ENCODE results near the gene ERC2.

Gene ERC2

DNA sequence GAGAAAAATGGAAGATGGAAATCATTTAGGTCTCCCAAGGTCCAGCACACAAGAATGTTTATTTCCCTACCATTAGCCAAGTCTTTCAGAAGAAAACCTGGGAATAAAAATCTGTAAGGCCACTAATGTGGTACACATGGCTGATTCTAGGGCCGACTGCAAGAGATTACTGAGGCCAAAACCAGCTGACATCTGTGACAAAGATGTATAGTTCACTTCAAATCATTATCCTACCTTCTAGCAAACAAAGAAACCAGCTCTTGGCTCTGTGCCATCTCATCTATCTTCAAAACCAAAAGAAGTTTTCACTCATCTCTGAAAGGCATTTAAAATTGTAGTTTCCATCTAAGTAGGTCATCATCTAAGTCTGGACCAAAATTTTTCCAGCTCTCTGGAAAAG lies 43.9 kb downstream of the ERC2 start:
- DNase-seq = no peak

DNA sequence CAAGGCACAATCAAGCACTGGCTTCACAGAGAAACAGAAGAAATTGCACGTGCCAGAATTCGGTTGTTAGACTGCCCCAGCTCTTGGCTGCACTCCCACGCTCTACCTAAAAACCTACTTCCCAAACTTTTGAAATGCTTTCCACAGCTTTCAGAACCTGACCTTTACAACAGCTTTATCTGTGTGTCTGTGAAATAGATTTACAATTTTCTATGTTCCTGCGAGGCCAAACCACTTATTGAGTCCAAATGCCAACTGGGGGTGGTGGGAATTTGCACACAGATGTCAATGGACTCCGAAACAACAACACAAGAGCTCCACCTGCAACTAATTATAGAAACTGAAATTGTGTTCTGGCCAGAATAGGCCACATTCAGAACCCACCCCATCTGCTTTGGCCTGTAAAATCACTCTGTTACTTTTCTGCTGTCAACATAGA lies 44.6 kb downstream of the ERC2 start:
- DNase-seq = no peak

GRCh38 chr3:56422316-56422715 lies 46.0 kb downstream of the ERC2 start:
- DNase-seq = no peak

DNA sequence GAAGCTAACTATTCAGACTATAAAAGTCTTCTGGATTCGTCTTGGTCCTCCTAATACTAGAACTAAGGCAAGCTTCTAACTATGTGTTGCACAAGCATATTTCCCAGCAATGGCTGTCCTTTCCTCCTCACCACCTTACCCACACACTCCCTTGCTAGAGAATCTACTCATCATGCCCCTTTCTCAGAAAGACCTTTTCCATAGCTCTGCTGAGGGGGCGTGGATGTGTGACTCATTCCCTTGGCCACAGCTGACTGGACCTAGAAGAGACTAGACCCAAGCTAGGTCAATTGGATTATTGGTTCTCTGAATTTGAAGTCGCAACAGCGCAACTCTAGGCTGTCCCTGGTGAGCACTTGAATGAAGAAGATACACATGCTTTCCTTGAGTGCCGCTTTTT lies 47.1 kb downstream of the ERC2 start:
- DNase-seq = no peak

- no peak for DNase-seq
Measured at GRCh38 chr3:56415652-56416051, 52.6 kb downstream of the ERC2 start.

DNA sequence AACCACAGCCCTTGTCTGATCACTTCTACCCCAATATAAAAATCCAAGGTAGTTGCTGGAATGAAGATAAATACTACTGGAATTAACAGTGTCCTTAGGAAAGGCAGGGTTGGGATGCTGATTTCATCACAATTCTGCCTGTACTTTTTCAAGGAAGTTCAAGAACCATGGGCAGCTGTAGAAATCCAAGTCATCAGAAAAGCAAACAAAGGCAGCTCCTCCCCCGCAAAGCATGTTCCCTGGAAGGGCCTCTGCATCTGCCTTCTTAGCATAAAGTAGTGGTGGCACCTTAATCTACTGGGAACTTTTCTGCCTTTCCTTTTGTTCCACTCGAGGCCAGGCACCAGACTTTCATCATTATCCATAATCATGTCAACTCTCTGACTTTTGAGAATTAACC lies 54.4 kb downstream of the ERC2 start:
- no peak for DNase-seq

- DNase-seq = no peak
Measured at GRCh38 chr3:56411166-56411565, 57.1 kb downstream of the ERC2 start.

DNA sequence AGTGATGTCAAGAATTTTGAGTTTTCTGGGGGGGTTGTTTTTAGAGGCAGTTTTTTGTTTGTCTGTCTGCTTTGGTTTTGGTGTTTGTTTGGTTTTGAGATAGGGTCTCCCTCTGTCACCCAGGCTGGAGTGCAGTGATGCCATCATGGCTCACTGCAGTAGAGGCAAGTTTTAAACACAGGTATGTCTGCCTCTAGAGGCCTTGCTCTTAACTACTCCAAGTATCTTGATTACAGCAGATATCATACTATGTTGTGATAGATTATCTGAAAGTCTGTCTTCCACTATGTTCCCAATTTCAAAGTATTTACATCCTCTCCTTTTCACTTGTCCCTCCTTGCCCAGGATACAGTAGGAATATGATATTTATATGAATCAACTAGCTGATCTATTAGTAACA lies 57.7 kb downstream of the ERC2 start:
- no peak for DNase-seq

DNA sequence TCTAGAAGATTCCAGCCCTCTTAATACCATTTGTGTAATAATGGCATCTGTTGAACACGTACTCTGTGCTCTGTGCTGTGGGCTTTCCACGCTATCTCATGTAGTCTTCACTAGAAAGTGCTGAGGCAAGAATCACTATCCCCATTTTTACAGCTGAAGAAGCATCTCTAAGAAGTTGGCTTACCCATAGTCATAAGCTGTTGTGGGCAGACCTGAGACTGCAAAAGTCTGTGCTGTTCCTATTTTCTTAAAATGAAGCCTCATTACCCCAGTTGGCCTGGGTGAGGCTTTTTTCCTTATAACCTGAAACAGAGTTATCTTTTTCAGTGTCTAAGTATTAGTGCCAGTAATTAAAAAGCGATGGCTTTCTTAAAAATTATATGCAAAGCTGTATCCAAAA lies 58.5 kb downstream of the ERC2 start:
- DNase-seq = no peak

GRCh38 chr3:56408761-56409196 lies 59.5 kb downstream of the ERC2 start:
- DNase-seq = no peak

GRCh38 chr3:56406826-56407515 lies 61.3 kb downstream of the ERC2 start:
- no peak for DNase-seq

DNA sequence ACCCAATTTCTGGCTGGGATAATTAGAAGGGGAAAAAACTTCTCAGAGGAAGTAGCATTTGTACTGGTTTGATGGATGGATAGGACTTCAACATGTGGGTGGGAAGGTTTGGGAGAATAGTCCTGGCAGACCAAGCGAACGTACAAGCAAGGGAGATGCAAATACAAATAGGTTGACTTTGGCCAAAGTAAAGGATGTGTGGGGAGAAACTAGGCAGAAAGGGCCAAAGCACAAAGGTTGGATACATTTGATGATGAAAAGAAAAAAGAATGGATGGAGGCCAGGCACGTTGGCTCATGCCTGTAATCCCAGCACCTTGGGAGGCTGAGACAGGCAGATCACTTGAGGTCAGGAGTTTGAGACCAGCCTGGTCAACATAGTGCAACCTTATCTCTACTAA lies 63.4 kb downstream of the ERC2 start:
- DNase-seq = no peak

DNA sequence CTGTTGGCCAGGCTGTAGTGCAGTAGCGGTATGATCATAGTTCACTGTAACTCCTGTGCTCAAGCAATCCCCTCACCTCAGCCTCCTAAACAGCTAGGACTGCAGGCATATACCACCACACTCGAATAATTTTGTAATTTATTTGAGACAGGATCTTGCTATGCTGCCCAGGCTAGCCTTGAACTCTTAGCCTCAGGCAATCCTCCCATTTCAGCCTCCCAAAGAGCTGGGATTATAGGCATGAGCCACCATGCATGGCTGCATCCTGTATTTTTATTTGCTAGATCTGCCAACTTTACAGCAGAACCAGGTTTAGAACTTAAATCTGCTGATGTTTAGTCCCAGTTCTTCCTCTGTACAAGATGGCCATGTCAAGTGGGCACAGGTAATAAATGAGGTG lies 69.6 kb downstream of the ERC2 start:
- no peak for DNase-seq

DNA sequence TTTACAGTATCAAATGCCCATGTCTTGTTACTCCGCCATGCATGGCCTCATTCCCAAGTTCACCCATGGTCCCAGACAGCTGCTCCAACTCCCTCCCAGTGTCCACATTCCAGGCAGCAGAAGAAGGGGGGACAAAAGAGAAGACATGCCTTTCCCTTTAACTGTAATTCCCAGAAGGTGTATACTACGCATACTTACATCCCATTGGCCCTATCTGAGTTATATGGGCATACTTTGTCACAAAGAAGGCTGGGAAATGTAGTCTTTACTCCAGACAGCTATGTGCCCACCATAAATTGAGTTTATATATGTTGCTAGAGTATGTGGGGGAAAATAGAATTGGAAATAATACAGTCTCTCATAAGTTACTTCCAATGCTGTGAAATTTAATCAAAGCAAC lies 70.5 kb downstream of the ERC2 start:
- DNase-seq = no peak

DNA sequence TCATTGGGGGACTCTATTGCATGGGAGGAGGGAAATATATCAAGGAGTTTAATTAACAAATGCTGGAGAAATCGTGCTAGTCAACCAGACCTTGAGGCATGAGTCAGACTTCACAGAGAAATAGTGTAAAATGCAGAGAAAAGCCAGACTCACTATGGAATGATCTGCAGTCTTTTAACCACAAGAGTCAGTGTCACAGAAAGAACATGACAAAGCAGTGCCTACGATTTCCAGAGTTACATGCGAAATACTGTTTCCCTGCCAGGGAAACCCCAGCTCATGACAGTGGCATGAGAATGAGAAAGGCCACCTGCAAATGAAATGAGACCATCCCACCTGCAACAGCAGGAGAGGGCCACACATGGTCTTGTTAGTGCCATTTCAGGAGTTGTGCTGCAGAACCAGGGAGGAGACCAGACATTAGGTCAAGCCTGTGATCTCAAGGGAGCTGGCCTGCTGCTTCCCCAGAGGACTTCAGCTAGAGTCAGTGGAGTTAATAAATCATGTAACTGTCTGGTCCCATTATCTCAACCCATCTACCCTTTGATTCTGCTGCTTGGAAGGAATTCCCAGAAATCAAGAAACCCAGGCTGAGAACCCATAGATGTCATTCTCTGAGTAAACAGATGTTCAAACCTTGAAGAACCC lies 79.0 kb downstream of the ERC2 start:
- no peak for DNase-seq

DNA sequence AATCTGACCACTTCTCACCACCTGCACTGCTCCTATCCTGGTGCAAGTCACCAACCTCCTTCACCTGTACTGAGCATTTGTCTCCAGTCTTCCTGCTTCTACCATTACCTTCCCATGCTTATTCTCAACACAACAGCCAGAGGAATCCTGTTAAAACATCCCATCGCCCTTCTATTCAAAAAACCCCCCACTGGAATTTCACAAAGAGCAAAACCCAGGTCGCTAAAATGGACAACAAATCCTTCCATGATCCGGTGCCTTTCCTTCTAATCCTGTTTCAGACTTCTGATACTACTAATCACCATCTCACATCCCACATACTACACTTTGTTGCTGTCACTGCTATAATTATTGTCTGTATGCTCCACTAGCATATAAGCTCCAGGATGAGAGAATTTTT lies 85.2 kb downstream of the ERC2 start:
- no peak for DNase-seq

DNA sequence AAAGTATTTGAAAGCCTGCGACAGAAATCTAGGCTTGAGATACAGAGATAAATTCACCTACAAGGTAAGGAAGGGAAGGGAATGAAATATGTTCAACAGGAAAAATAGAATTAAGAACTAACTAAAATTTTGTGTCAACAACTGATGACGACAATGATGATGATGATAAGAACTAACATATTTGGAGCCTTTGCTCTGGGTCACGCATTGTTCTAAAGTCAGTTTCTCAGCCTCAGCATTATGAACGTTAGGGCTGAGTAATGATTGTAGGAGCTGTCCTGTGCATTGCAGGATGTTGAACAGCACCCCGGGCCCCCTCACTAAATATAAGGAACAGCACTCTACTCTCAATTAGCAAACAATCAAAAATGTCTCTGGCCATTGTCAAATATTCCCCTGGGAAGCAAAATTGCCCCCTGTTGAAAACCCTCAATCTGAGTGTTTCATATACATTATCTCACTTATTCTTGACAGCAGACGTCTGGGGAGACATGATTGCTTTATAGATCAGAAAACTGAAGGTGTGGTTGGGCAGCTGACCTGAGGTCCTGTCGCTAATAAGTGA lies 88.5 kb downstream of the ERC2 start:
- no peak for DNase-seq

DNA sequence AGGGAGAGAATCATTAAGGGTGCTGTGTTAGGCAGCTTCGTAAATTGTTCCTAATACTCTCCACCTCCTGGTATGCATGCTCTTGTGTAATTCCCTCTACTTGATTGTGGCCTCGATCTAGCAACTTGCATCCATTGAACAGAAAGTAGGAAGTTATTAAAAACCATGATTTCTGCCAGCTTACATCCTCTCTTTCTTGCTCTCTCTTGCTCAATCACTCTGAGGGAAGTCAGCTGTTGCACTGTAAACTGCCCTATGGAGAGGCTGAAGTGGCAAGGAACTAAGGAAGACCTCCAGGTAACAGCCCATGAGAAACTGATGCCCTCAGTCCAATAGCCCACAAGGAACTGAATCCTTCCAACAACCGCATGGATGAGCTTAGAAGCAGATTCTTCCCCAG lies 92.6 kb downstream of the ERC2 start:
- no peak for DNase-seq

DNA sequence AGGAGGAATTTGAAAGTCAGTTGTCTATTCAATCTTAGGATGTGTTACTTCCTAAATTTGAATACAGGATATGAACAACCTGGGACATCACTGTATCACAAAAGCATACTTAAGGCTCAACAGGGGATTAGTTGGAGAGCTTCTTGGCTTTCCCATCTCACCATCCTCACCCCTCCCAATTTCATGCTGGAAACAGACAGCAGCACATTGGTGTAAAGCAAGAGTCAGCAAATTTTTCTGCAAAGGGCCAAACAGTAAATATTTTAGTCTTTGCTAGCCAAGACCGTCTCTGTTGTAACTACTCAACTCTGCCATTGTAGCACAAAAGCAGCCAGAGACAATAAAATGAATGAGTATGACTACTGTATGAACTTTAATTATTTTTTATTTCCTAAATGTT lies 94.9 kb downstream of the ERC2 start:
- no peak for DNase-seq

DNA sequence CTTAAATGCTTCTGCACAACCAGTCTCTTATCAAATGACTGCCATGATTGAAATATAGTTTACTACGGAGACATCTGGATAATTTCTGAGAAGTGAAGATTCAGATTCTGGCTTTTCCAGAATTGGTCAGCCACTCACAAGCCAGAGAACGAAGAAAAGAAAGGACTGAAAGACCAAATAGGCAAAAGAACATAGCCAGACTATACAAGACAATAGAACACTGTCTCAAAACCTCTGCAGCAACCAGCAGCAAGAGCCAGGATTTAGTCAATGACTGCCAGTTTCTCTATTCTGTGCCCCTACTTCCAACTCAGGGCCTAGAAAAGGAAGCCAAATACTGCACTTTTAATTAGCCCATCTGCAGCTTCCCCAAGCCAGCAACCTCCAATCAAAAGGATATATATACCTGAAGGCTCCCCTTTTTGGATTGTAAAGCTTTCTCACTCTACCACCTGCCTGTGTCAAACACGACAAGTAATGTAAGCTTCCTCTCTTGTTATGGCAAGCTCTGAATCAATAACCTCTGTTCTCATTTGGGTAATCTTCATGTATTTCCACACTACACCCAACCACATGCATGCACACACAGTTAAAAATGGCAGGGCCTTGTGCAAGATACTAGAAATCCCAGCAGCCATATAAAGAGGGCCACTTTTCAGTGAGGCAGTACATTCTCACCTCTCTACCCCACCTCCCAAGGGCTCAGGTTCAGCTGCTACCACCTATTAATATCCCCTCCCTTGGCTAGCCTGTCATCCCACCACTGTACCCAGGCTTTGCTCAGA lies 97.1 kb downstream of the ERC2 start:
- DNase-seq = no peak

DNA sequence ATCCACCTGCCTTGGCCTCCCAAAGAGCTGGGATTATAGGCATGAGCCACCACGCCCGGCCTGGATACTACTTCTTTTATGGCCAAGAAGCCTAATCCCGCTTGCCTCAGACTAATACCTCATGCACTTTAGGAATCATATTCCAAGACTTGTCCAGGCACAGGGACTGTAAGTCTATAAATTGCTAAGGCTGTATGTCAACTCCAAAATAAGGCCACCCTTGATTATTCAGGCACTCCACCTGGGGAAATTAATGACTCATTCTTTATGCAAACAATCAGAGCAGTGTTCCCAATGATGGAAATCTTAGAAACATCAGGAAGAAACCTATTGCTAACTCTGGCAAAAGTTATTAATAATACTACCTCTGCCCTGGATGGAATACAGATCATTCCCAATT lies 98.4 kb downstream of the ERC2 start:
- no peak for DNase-seq

DNA sequence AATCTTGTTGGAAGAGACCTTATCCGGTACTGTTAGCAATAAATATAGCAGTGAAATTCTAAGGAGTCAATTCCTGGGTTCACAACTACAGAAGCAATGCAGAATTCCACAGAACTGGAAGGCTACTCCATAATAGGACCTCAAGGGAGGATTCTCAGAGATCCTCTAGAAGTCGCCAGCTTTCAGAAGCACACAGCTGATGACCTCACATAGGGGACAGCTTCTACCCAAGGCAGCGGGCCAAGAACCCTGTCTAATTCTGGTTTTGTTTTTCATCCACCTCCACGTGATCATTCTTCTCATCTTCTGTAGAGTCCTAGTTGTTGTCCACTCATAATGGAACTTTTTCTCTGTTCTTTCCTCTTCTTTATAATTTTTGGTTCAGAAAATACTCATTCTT lies 99.4 kb downstream of the ERC2 start:
- no peak for DNase-seq

GRCh38 chr3:56366641-56367162 lies 101.6 kb downstream of the ERC2 start:
- no peak for DNase-seq

All from effector CD8-positive, alpha-beta T cell (primary cell).